Measurements from ENCODE around the gene PINLYP. TPM values are rescaled to one million over a fixed set of nuclear protein-coding genes. Genes with fewer than 3 reads are reported as not detected.

The PINLYP gene
- total RNA-seq, 1 donor from 2014 or later = 4.7 TPM

DNA sequence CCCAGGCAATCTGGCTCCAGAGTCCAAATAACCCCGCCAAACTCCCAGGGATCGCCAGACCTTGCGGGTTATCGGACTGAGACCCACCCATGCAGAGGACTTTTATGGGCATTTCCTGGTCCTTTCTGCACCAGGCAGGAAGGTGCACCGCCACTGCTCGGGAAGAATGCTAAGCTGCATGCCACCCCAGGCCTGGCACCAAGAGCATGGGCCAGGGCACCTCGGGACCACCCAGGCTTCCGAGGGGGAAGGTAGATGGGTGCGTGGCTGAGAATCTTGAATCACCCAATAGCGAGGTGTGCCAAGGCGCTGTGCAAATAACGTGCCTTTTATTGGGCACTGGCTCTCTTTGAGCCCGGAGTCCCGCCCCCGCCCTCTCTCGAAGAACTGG lies 43.0 kb upstream of the PINLYP start:
- H3K36me3 ChIP-seq = peaks cover under 1% of the 10 kb centered on the region
- H3K9me3 ChIP-seq = no peaks in the 10 kb centered on the region
- H3K27ac ChIP-seq = peak overlapping the region; percentile 80
- peak; percentile 83 for DNase-seq
- H3K4me1 ChIP-seq = peaks cover 17% of the 10 kb centered on the region
- intact Hi-C loops (cut with DNase I) = no loop called here
- peak overlapping the region; percentile 68 for H3K4me3 ChIP-seq
- TF ChIP-seq, protein P1, sequence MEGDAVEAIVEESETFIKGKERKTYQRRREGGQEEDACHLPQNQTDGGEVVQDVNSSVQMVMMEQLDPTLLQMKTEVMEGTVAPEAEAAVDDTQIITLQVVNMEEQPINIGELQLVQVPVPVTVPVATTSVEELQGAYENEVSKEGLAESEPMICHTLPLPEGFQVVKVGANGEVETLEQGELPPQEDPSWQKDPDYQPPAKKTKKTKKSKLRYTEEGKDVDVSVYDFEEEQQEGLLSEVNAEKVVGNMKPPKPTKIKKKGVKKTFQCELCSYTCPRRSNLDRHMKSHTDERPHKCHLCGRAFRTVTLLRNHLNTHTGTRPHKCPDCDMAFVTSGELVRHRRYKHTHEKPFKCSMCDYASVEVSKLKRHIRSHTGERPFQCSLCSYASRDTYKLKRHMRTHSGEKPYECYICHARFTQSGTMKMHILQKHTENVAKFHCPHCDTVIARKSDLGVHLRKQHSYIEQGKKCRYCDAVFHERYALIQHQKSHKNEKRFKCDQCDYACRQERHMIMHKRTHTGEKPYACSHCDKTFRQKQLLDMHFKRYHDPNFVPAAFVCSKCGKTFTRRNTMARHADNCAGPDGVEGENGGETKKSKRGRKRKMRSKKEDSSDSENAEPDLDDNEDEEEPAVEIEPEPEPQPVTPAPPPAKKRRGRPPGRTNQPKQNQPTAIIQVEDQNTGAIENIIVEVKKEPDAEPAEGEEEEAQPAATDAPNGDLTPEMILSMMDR (IDR thresholded peaks at IDR 0.05) = no peak
- no peaks in the 10 kb centered on the region for H3K27me3 ChIP-seq
- ATAC-seq = peak; percentile 5

DNA sequence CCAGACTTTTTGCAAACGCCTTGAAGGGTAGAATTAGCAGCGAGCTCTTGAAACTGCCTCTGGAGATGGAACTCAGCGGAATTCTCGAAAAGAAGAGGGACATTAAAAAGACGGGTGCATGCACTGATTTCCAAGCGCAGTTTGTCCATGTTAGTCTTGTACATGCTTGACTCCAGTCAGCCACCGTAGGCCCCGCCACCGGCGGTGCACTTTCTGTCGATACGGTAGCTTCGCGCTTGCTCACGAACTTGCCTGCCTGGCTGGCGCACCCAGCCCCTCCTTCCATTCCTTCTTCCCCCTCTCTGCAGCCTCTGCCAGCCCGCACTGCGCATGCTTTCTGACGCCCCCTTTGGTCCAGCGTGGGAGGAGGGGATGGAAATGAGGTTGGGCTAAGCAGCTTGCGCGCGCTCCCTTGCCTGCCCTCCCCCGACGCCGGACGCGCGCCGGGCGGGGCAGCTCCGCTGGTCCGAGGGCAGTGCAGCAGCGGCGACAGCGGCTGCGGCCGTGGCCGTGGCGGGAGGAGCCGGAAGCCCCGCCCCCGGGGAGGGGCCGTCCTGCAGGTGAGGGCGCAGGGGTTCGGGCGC lies 42.5 kb upstream of the PINLYP start, which contains the start of gene ZNF575:
Gene ZNF575 (plus strand): TSS at position 227 of the 584 bp plus-strand sequence. CDS start 1,235 bp downstream, outside the sequence.
- peak within 1 kb of the TSS; percentile 68 for H3K4me3 ChIP-seq
- H3K9me3 ChIP-seq = no peaks in the 10 kb centered on the region
- no peaks in the 10 kb centered on the region for H3K27me3 ChIP-seq
- peaks cover 6% of the 10 kb centered on the region for H3K36me3 ChIP-seq
- peaks cover 12% of the 10 kb centered on the region for H3K4me1 ChIP-seq
- intact Hi-C loops (cut with DNase I) = no loop called here
- TF ChIP-seq, protein P1 (IDR thresholded peaks at IDR 0.05) = peak; percentile 11
- ATAC-seq (peak; percentile 81), DNase-seq (peak; percentile 94)
- H3K27ac ChIP-seq = peak within 1 kb of the TSS; percentile 80

DNA sequence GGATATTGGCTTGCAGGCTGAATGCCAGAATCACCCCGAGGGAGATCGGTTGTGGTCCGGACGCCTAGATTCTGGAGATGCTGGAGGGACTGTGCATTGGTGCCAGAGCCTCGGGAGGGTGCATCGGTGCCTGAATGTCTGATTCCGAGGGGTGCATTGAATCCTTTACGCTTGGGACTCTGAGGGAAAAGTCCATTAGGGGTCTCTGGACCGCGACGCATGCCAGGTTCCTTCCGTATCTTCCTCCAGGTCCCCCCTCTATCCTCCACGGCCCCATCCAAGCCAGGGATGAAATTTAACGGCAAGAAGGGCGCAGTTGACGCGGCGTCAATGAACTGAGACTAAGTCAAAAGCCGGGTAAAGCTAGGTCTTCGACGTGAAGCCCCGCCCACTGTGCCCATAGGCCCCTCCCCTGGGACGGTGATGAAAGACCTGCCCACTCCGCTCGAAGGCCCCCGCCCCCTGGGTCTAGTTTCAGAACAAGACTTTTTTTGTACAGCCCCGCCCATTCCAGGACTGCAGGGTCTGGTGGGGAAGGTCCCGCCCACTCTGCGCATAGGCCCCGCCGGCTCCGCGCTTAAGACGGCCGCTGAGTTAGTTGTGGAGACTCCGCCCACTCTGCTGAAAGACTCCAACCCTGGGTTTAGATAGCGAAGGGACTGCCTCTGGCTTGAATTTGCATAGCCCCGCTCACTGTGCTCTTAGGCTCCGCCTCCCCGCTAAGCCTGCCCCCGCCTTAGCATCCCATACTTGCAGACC lies 41.9 kb upstream of the PINLYP start:
- DNase-seq = peak; percentile 98
- peak; percentile 90 for ATAC-seq
- intact Hi-C loops (cut with DNase I) = no loop called here
- peaks cover 10% of the 10 kb centered on the region for H3K4me1 ChIP-seq
- H3K27me3 ChIP-seq = no peaks in the 10 kb centered on the region
- H3K36me3 ChIP-seq = peaks cover 10% of the 10 kb centered on the region
- H3K9me3 ChIP-seq = no peaks in the 10 kb centered on the region
- H3K4me3 ChIP-seq = peak overlapping the region; percentile 68
- H3K27ac ChIP-seq = peak overlapping the region; percentile 80
- TF ChIP-seq, protein P1 (IDR thresholded peaks at IDR 0.05) = no peak

DNA sequence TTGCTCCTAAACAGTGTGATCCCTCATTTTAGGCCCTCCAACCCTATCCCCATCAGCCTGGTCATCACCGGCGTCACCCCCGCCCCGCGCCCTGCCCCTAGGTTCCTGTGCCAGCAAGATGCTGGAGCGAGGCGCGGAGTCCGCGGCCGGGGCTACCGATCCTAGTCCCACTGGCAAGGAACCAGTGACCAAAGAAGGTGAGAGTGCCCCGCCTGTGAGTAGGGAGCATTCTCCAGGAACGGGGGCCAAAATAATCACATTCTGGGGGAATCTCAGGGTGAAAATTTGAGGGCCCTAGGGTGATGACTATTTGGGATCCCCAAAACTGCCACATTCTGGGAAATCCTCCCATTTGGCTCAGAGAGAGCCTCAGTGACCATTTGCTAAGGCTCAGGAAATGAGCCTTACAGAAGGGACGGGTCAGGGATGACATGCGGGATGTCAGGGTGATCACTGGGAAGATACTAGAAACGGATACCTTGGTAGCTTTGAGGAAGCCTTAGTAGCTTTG lies 41.2 kb upstream of the PINLYP start:
- intact Hi-C loops (cut with DNase I) = no loop called here
- H3K4me3 ChIP-seq = peak overlapping the region; percentile 68
- no peaks in the 10 kb centered on the region for H3K9me3 ChIP-seq
- H3K36me3 ChIP-seq = peaks cover 17% of the 10 kb centered on the region
- TF ChIP-seq, protein P1 (IDR thresholded peaks at IDR 0.05) = no peak
- H3K27me3 ChIP-seq = no peaks in the 10 kb centered on the region
- DNase-seq (no peak), ATAC-seq (no peak)
- H3K4me1 ChIP-seq = peaks cover 10% of the 10 kb centered on the region
- H3K27ac ChIP-seq = peak overlapping the region; percentile 1

DNA sequence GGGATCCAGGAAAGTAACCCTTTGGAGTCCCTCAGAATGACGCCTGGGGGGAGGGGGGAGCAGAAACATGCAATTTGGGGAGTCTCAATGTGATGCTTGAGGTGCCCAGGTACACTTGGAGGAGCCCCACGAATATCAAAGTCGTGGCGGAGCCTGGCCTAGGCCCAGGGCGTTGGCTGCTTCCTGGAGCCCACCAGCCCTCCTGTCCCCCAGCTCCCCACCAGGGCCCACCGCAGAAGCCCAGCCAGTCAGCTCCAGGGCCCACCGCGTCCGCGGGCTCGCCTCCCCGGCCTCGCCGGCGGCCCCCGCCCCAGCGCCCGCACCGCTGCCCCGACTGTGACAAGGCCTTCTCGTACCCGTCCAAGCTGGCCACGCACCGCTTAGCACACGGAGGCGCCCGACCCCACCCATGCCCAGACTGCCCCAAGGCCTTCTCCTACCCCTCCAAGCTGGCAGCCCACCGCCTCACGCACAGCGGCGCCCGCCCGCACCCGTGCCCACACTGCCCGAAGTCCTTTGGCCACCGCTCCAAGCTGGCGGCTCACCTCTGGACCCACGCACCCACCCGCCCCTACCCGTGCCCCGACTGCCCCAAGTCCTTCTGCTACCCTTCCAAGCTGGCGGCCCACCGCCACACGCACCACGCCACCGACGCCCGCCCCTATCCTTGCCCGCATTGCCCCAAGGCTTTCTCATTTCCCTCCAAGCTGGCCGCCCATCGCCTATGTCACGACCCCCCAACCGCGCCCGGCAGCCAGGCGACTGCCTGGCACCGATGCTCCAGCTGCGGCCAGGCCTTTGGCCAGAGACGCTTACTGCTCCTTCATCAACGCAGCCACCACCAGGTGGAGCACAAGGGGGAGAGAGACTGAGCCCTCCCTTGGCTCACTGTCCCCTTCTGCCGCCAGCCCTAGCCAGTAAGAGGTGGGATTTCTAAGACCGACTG lies 40.5 kb upstream of the PINLYP start:
- Histone ChIP-seq H3K4me1 (peaks cover 10% of the 10 kb centered on the region), H3K27me3 (no peaks in the 10 kb centered on the region), H3K36me3 (peaks cover 20% of the 10 kb centered on the region), H3K27ac (no peak overlapping the region), H3K9me3 (no peaks in the 10 kb centered on the region), H3K4me3 (no peak overlapping the region)
- intact Hi-C loops (cut with DNase I) = no loop called here
- no peak for ATAC-seq
- peak; percentile 76 for DNase-seq
- TF ChIP-seq, protein P1 (IDR thresholded peaks at IDR 0.05) = peak; percentile 52

Data from upper lobe of right lung (tissue), 1 donor.